GM18861 (cell line): ENCODE data around the gene IDS.

Experiments
- ATAC-seq: cut with Tn5 transposase; IDR thresholded peaks from one replicate; pipeline ENCODE4 v1.9.1; 2021; ENCODE audit not compliant: unreplicated experiment

The IDS gene

GRCh38 chrX:149462849-149463248, 42.3 kb downstream of the IDS start:
- ATAC-seq, result no peak

GRCh38 chrX:149461746-149462145, 43.4 kb downstream of the IDS start:
- no peak for ATAC-seq

- no peak for ATAC-seq
Observed at GRCh38 chrX:149458586-149458985, 46.5 kb downstream of the IDS start.

- ATAC-seq, result no peak
Observed at GRCh38 chrX:149456476-149457245, 48.4 kb downstream of the IDS start.

- ATAC-seq, result no peak
Observed at GRCh38 chrX:149455934-149456333, 49.2 kb downstream of the IDS start.

- ATAC-seq, result no peak
Observed at GRCh38 chrX:149453906-149454822, 50.9 kb downstream of the IDS start.

GRCh38 chrX:149453030-149453429, 52.1 kb downstream of the IDS start:
- ATAC-seq, result no peak

GRCh38 chrX:149433451-149433850, 71.7 kb downstream of the IDS start:
- ATAC-seq, result no peak

- no peak for ATAC-seq
Observed at GRCh38 chrX:149433051-149433450, 72.1 kb downstream of the IDS start.
